ENCODE results near the gene SMYD3.
"Not testable (repeated sequence)": the region's sequence is repeated elsewhere in the genome, so short reads cannot be mapped to it uniquely, and the experiment has no call there.

Gene SMYD3

DNA sequence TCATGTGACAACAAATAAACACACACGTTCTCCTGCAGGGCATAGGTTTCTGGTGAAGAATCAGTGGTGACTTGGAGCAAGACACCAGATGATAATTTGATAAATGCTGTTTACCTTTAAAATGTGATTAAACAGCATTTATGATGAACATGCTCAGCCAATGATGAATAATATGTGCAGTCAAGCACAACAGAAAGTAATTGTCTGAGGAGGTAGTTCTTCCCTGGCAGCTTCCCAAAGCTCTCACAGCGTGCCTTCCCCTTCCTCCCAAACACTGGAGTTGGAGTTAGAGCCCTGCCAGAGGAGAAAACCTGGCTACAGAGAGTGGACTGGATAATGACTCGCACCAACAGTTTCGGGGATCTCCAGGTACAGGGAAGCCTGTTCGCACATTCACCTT, 463.5 kb downstream of the SMYD3 start:
- H3K9ac ChIP-seq (ENCODE audit: low read length) = no peak overlapping the region

DNA sequence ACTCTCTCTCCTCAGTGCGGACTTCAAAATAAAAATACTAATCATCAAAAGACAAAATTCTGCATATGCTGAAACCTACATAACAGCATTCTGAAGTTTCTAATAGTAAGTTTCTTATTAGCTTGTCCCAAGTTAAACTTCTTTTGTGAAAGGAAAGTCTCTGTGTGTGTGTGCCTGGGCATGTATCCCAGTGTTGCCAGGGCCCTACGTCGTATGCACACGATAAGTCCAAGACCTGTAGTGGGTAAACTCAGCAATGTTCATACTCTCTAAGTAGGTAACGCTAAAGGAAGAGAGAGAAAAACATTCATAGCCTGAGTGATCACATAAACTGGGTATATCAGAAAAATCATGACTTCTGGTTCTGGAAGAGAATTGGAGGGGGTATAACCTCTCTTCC, 465.7 kb downstream of the SMYD3 start:
- no peak overlapping the region for H3K27ac ChIP-seq (ENCODE audit: low read depth, low read length)
- no peaks in the 10 kb centered on the region for H3K4me1 ChIP-seq (ENCODE audit: insufficient read depth, low read length)
- no peak overlapping the region for H3K9ac ChIP-seq (ENCODE audit: low read length)
- H3K36me3 ChIP-seq (ENCODE audit: insufficient read depth, low read length) = no peaks in the 10 kb centered on the region
- no peak overlapping the region for H3K4me3 ChIP-seq (ENCODE audit: low read depth in 1 of 2, low read length in 2 of 2)
- H3K9me3 ChIP-seq (ENCODE audit: low read length) = no peaks in the 10 kb centered on the region
- no peaks in the 10 kb centered on the region for H3K27me3 ChIP-seq (ENCODE audit: control insufficient read depth in 1 of 2, insufficient read depth in 2 of 2, low read length in 2 of 2)

More for the DNA sequence above, 463.5 kb downstream of the SMYD3 start:
- no peaks in the 10 kb centered on the region for H3K27me3 ChIP-seq (ENCODE audit: control insufficient read depth in 1 of 2, insufficient read depth in 2 of 2, low read length in 2 of 2)
- no peak overlapping the region for H3K27ac ChIP-seq (ENCODE audit: low read depth, low read length)
- H3K4me3 ChIP-seq (ENCODE audit: low read depth in 1 of 2, low read length in 2 of 2) = no peak overlapping the region
- no peaks in the 10 kb centered on the region for H3K9me3 ChIP-seq (ENCODE audit: low read length)
- H3K36me3 ChIP-seq (ENCODE audit: insufficient read depth, low read length) = no peaks in the 10 kb centered on the region
- H3K4me1 ChIP-seq (ENCODE audit: insufficient read depth, low read length) = no peaks in the 10 kb centered on the region

DNA sequence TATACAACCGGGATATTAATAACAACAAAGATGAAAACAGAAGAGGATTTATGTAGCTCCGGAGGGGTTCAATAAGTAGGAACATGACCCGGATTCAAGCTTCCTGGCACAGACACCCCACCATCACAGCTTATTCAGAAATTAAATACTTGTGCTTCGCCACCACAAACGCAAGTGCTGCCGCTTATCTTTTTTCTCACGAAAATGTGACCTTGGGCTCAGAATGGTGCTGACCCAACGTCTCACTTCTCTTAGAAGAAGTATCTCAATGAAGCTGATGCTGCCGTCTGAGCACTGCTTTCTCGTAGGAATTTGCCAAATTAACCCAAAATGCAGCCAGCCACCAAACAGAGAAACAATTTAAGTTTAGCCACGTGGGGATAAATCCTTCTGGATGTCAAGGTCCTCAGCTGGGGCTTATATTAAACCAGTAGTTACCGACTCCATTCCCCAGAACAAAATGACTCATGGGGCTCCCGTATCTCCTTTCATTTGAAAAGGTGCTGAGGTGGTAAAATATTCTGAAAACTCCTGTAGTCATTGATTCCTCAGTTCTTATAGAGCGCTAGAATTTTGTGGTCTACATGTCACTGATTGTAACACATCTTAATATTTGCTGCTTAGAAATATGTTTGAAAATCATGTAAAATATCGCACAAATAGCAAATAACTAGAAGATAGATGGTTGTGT, 466.7 kb downstream of the SMYD3 start:
- no peak overlapping the region for H3K4me3 ChIP-seq (ENCODE audit: low read depth in 1 of 2, low read length in 2 of 2)
- no peaks in the 10 kb centered on the region for H3K4me1 ChIP-seq (ENCODE audit: insufficient read depth, low read length)
- H3K27ac ChIP-seq (ENCODE audit: low read depth, low read length) = no peak overlapping the region
- no peak overlapping the region for H3K9ac ChIP-seq (ENCODE audit: low read length)
- H3K9me3 ChIP-seq (ENCODE audit: low read length) = no peaks in the 10 kb centered on the region
- H3K27me3 ChIP-seq (ENCODE audit: control insufficient read depth in 1 of 2, insufficient read depth in 2 of 2, low read length in 2 of 2) = no peaks in the 10 kb centered on the region
- no peaks in the 10 kb centered on the region for H3K36me3 ChIP-seq (ENCODE audit: insufficient read depth, low read length)

DNA sequence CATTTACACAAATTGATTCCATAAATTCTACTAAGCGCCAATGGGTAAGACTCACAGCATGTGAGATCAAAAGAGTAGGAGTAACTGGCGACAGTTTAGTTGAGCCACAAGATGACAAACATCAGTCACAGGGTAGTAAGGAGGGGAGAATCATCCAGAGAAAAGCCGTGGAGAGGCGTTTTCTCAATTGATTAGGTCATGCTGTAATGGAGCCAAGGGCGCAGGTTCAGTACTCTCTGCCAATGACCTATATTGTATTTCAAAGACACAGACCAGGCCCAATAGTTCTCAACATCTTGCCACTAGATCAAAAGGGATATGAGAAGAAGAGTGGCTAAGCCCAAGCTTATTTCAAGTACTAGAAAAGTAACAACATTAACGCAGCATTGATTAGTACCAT, 467.5 kb downstream of the SMYD3 start:
- Histone ChIP-seq H3K9ac (ENCODE audit: low read length) (no peak overlapping the region), H3K27ac (ENCODE audit: low read depth, low read length) (no peak overlapping the region), H3K4me1 (ENCODE audit: insufficient read depth, low read length) (no peaks in the 10 kb centered on the region), H3K4me3 (ENCODE audit: low read depth in 1 of 2, low read length in 2 of 2) (no peak overlapping the region), H3K27me3 (ENCODE audit: control insufficient read depth in 1 of 2, insufficient read depth in 2 of 2, low read length in 2 of 2) (no peaks in the 10 kb centered on the region), H3K9me3 (ENCODE audit: low read length) (no peaks in the 10 kb centered on the region), H3K36me3 (ENCODE audit: insufficient read depth, low read length) (no peaks in the 10 kb centered on the region)

DNA sequence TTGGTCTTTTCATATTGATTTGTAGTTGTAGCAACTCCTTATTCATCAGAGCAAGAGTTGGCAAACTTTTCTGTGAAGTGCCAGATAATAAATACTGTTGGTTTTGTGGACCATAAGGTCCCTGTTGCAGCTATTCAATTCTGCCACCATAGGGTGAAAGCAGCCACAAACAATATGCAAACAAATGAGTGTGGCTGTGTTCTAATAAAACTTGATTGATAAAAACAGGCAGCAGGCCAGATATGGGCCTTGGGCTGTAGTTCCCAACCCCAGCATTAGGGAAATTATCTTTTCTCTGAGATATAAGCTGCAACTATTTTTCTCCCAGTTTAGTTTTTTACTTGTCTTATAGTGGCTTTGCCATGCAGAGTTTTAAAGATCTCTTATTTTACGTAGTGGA, 469.2 kb downstream of the SMYD3 start:
- no peaks in the 10 kb centered on the region for H3K4me1 ChIP-seq (ENCODE audit: insufficient read depth, low read length)
- no peak overlapping the region for H3K9ac ChIP-seq (ENCODE audit: low read length)
- no peak overlapping the region for H3K4me3 ChIP-seq (ENCODE audit: low read depth in 1 of 2, low read length in 2 of 2)
- no peaks in the 10 kb centered on the region for H3K9me3 ChIP-seq (ENCODE audit: low read length)
- H3K27ac ChIP-seq (ENCODE audit: low read depth, low read length) = no peak overlapping the region
- H3K27me3 ChIP-seq (ENCODE audit: control insufficient read depth in 1 of 2, insufficient read depth in 2 of 2, low read length in 2 of 2) = no peaks in the 10 kb centered on the region
- no peaks in the 10 kb centered on the region for H3K36me3 ChIP-seq (ENCODE audit: insufficient read depth, low read length)

DNA sequence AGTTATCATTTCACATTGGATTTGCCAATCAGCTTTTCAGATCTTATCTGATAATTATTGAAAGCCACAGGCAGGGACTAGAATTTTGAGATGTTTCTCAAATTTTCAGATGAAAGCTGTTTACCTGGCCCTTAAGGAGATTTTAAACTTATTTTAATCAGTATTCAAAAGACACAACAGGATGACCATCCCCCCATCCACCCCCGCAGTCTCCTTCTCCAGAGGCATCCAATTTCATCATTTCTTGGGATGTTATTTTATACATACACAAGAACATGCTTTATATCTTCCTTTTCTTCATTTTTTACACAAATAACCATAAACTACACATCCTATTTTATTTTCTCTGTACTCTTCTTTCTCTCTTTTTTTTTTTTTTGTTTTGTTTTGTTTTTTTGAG, 470.9 kb downstream of the SMYD3 start:
- Histone ChIP-seq H3K9me3 (ENCODE audit: low read length) (no peaks in the 10 kb centered on the region), H3K27ac (ENCODE audit: low read depth, low read length) (no peak overlapping the region), H3K9ac (ENCODE audit: low read length) (no peak overlapping the region), H3K27me3 (ENCODE audit: control insufficient read depth in 1 of 2, insufficient read depth in 2 of 2, low read length in 2 of 2) (no peaks in the 10 kb centered on the region), H3K36me3 (ENCODE audit: insufficient read depth, low read length) (no peaks in the 10 kb centered on the region), H3K4me3 (ENCODE audit: low read depth in 1 of 2, low read length in 2 of 2) (no peak overlapping the region), H3K4me1 (ENCODE audit: insufficient read depth, low read length) (no peaks in the 10 kb centered on the region)

DNA sequence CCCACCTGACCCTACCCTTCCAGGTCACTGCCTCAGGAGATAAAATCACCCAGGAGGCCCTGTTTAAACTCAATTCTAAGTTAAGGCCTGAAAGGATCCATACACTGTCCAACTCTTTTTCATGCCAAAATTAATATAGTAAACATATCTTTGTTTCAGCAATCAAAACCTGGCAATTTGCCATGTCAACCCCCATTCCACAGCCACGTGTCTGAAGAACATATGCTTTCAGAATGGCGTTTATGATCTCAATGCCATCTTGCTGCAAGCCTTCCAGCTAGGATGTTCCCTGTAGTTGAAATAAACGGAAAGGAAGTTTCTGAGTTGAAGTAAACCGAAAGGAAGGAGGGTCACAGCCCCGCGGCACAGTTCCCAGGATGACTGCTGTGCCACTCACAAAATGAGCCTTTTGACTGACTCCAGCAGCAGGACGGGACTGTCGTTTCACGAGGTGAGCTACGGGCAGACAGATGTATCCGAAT, 472.0 kb downstream of the SMYD3 start:
- Histone ChIP-seq H3K27ac (ENCODE audit: low read depth, low read length) (no peak overlapping the region), H3K9ac (ENCODE audit: low read length) (no peak overlapping the region)

DNA sequence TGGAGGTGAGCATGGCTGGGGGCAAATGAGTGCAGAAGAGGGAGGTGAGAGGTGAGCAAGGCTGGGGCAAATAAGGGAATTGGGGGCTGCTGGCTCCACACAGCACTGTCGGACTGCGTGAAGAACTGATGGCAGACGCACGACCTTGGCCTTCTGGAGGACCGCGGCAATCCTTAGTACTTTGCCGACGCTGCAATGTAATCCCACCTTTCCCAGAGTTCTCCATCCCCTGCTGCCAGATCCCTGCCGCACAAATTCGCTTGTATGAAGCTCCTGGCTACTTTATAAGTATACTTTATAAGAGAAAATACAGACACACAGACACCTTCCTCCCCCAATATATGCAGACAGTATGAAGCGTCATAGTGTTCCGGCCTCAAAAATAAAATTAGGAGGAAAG, 472.4 kb downstream of the SMYD3 start:
- Histone ChIP-seq H3K4me1 (ENCODE audit: insufficient read depth, low read length) (no peaks in the 10 kb centered on the region), H3K9ac (ENCODE audit: low read length) (no peak overlapping the region), H3K9me3 (ENCODE audit: low read length) (no peaks in the 10 kb centered on the region), H3K4me3 (ENCODE audit: low read depth in 1 of 2, low read length in 2 of 2) (no peak overlapping the region), H3K27ac (ENCODE audit: low read depth, low read length) (no peak overlapping the region), H3K27me3 (ENCODE audit: control insufficient read depth in 1 of 2, insufficient read depth in 2 of 2, low read length in 2 of 2) (no peaks in the 10 kb centered on the region), H3K36me3 (ENCODE audit: insufficient read depth, low read length) (no peaks in the 10 kb centered on the region)

More for the DNA sequence above, 472.0 kb downstream of the SMYD3 start:
- no peaks in the 10 kb centered on the region for H3K9me3 ChIP-seq (ENCODE audit: low read length)
- no peaks in the 10 kb centered on the region for H3K27me3 ChIP-seq (ENCODE audit: control insufficient read depth in 1 of 2, insufficient read depth in 2 of 2, low read length in 2 of 2)
- no peaks in the 10 kb centered on the region for H3K4me1 ChIP-seq (ENCODE audit: insufficient read depth, low read length)
- no peak overlapping the region for H3K4me3 ChIP-seq (ENCODE audit: low read depth in 1 of 2, low read length in 2 of 2)
- no peaks in the 10 kb centered on the region for H3K36me3 ChIP-seq (ENCODE audit: insufficient read depth, low read length)

DNA sequence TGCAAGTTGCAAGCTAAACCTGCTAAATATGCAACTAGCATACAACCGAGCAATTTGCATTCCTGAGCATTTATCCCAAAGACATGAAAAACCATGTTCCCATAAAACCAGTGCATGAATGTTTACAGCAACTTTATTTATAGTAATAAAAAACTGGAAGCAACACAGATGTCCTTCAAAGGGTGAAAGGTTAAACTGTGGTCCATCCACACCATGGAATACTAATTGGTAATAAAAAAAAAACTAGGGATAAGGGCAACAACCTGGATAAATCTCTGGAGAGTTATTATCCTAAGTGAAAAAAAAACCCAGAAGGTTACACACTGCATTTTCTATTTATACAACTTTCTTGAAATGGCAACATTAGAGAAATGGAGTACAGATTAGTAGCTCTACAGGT, 474.1 kb downstream of the SMYD3 start:
- Histone ChIP-seq H3K4me3 (ENCODE audit: low read depth in 1 of 2, low read length in 2 of 2) (no peak overlapping the region), H3K4me1 (ENCODE audit: insufficient read depth, low read length) (no peaks in the 10 kb centered on the region), H3K9ac (ENCODE audit: low read length) (no peak overlapping the region), H3K27me3 (ENCODE audit: control insufficient read depth in 1 of 2, insufficient read depth in 2 of 2, low read length in 2 of 2) (no peaks in the 10 kb centered on the region), H3K36me3 (ENCODE audit: insufficient read depth, low read length) (no peaks in the 10 kb centered on the region), H3K27ac (ENCODE audit: low read depth, low read length) (no peak overlapping the region), H3K9me3 (ENCODE audit: low read length) (no peaks in the 10 kb centered on the region)

DNA sequence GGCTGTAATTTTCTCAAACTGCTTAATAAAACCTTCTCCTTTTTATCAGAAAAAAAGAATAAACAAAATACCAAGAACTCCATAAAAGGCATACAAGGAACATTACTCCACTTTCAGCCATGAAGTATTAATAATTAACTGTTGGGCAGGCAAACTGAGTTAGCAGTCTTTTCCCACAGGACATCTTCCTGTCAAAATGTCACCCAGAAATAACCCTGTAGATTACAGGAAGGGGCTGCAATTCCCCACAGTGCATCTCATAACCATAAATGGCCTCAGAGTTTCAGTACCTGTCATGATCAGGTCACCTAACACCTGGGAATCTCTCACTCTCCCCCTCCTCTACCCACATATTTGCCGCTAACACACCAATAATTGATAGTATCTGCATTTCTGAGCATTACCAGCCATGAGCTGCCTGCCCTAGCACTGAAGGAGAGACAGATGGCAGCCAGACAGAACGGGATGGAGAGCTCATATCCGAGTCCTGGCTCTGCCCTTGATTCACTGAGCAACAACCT, 475.0 kb downstream of the SMYD3 start:
- H3K9ac ChIP-seq (ENCODE audit: low read length) = no peak overlapping the region
- H3K36me3 ChIP-seq (ENCODE audit: insufficient read depth, low read length) = no peaks in the 10 kb centered on the region
- no peaks in the 10 kb centered on the region for H3K9me3 ChIP-seq (ENCODE audit: low read length)
- no peaks in the 10 kb centered on the region for H3K4me1 ChIP-seq (ENCODE audit: insufficient read depth, low read length)
- no peak overlapping the region for H3K27ac ChIP-seq (ENCODE audit: low read depth, low read length)
- no peaks in the 10 kb centered on the region for H3K27me3 ChIP-seq (ENCODE audit: control insufficient read depth in 1 of 2, insufficient read depth in 2 of 2, low read length in 2 of 2)
- H3K4me3 ChIP-seq (ENCODE audit: low read depth in 1 of 2, low read length in 2 of 2) = no peak overlapping the region

DNA sequence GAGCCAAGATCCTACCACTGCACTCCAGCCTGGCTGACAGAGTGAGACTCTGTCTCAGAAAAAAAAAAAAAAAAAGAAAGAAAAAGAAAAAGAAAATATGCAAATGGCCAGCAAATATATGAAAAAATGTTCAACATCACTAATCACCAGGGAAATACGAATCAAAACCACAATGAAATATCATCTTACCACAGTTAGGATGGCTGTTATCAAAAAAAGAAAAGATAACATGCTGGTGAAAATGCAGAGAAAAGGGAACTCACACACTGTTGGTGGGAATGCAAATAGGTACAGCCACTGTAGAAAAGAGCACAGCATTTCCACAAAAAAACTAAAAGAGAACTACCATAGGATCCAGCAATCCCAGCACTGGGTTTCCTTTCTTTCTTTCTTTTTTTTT, 477.5 kb downstream of the SMYD3 start:
- no peak overlapping the region for H3K4me3 ChIP-seq (ENCODE audit: low read depth in 1 of 2, low read length in 2 of 2)
- H3K9me3 ChIP-seq (ENCODE audit: low read length) = no peaks in the 10 kb centered on the region
- no peaks in the 10 kb centered on the region for H3K27me3 ChIP-seq (ENCODE audit: control insufficient read depth in 1 of 2, insufficient read depth in 2 of 2, low read length in 2 of 2)
- H3K36me3 ChIP-seq (ENCODE audit: insufficient read depth, low read length) = no peaks in the 10 kb centered on the region
- no peaks in the 10 kb centered on the region for H3K4me1 ChIP-seq (ENCODE audit: insufficient read depth, low read length)
- H3K9ac ChIP-seq (ENCODE audit: low read length) = no peak overlapping the region
- no peak overlapping the region for H3K27ac ChIP-seq (ENCODE audit: low read depth, low read length)

DNA sequence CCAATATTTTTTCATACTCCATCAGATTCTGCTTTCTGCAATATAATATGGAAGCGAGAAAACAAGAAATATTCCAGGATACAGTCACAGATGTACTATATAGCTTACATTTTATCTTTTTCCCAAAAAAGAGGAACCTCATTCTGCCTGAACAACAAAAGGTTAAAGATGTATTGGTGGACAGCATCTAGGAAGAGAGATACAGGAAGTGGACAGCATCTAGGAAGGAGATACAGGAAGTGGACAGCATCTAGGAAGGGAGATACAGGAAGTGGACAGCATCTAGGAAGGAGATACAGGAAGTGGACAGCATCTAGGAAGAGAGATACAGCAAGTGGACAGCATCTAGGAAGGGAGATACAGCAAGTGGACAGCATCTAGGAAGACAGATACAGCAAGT, 483.0 kb downstream of the SMYD3 start:
- not testable (repeated sequence) for H3K4me3 ChIP-seq (ENCODE audit: low read depth in 1 of 2, low read length in 2 of 2); H3K27ac ChIP-seq (ENCODE audit: low read depth, low read length); H3K27me3 ChIP-seq (ENCODE audit: control insufficient read depth in 1 of 2, insufficient read depth in 2 of 2, low read length in 2 of 2); H3K9me3 ChIP-seq (ENCODE audit: low read length); H3K9ac ChIP-seq (ENCODE audit: low read length); H3K36me3 ChIP-seq (ENCODE audit: insufficient read depth, low read length); H3K4me1 ChIP-seq (ENCODE audit: insufficient read depth, low read length)
